BE2C (cell line): Measurements from ENCODE around the gene BAZ1B.
"Not testable (repeated sequence)": the region's sequence is repeated elsewhere in the genome, so short reads cannot be mapped to it uniquely, and the experiment has no call there.

Source experiments
- DNase-seq: peaks from one replicate; pipeline ENCODE4 v3.0.0-alpha.2; 2020
- H3K27me3 ChIP-seq: fragments of 250-450 bp; sonication (Bioruptor Pico); 2 replicates; pipeline ENCODE4 v1.5.1; 2020; ENCODE audit warnings: mild to moderate bottlenecking
- H3K36me3 ChIP-seq: fragments of 250-450 bp; sonication (Bioruptor Pico); 2 replicates; pipeline ENCODE4 v1.5.1; 2020; ENCODE audit warnings: mild to moderate bottlenecking
- H3K4me1 ChIP-seq: fragments of 250-450 bp; sonication (Bioruptor Pico); 2 replicates; pipeline ENCODE4 v1.5.1; 2020
- H3K4me3 ChIP-seq: 2 replicates; pipeline ENCODE4 v1.5.1; 2011; ENCODE audit warnings: low read depth, low read length
- H3K9me3 ChIP-seq: fragments of 250-450 bp; sonication (Bioruptor Pico); 2 replicates; pipeline ENCODE4 v1.5.1; 2020
- TF ChIP-seq, protein P1 (sequence below): IDR thresholded peaks from 2 replicates; pipeline ENCODE4 v1.5.1; 2012; ENCODE audit warnings: mild to moderate bottlenecking, low read depth, low read length

BAZ1B gene

DNA sequence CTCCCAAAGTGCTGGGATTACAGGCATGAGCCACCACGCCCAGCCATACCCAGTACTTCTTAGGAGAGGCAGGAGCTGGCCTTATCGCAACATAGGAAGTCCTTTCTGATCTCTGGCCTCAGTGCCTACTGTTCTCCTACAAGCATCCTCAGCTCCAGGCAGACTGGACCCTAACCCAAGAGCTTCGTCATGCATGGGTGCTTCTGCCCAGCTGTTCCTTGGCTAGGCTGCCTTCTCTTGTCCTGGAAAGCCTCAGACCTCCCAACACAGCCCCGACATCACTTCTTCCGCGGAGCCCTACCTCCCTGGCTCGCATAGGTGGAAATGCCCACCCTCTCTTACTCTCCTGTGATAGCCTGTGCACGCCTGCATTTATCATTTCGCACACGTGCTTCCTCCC, 19.6 kb upstream of the BAZ1B start:
- Histone ChIP-seq H3K9me3 (no peaks in the 10 kb centered on the region), H3K36me3 (peaks cover 65% of the 10 kb centered on the region), H3K4me1 (peaks cover 2% of the 10 kb centered on the region; the same call in 1 of the 2 replicates), H3K27me3 (no peaks in the 10 kb centered on the region), H3K4me3 (no peak overlapping the region)
- no peak for DNase-seq
- TF ChIP-seq, protein P1, sequence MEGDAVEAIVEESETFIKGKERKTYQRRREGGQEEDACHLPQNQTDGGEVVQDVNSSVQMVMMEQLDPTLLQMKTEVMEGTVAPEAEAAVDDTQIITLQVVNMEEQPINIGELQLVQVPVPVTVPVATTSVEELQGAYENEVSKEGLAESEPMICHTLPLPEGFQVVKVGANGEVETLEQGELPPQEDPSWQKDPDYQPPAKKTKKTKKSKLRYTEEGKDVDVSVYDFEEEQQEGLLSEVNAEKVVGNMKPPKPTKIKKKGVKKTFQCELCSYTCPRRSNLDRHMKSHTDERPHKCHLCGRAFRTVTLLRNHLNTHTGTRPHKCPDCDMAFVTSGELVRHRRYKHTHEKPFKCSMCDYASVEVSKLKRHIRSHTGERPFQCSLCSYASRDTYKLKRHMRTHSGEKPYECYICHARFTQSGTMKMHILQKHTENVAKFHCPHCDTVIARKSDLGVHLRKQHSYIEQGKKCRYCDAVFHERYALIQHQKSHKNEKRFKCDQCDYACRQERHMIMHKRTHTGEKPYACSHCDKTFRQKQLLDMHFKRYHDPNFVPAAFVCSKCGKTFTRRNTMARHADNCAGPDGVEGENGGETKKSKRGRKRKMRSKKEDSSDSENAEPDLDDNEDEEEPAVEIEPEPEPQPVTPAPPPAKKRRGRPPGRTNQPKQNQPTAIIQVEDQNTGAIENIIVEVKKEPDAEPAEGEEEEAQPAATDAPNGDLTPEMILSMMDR = no peak

DNA sequence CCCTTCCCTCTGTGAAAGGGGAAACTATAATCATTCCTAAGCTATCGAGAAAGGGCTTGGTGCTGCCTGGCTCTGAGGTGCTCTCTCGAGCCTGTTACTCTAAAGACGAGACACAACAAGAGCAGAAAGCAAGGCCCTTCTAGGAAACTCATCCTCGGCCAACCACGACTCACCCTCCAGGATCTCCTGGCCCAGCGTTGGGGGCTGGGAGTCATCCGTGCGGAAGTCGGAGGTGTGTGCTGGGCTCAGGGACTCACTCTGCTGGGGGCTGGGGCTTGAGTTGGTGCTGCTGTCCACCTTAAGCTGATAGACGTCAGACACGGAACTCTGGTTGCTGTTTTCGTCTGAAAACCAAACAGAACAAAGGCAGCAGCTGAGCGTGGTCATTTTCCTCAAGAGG, 17.6 kb upstream of the BAZ1B start:
- TF ChIP-seq, protein P1 = no peak
- no peak overlapping the region for H3K4me3 ChIP-seq
- H3K27me3 ChIP-seq = no peaks in the 10 kb centered on the region
- peaks cover 67% of the 10 kb centered on the region for H3K36me3 ChIP-seq
- no peaks in the 10 kb centered on the region for H3K4me1 ChIP-seq
- no peak for DNase-seq
- H3K9me3 ChIP-seq = no peaks in the 10 kb centered on the region

DNA sequence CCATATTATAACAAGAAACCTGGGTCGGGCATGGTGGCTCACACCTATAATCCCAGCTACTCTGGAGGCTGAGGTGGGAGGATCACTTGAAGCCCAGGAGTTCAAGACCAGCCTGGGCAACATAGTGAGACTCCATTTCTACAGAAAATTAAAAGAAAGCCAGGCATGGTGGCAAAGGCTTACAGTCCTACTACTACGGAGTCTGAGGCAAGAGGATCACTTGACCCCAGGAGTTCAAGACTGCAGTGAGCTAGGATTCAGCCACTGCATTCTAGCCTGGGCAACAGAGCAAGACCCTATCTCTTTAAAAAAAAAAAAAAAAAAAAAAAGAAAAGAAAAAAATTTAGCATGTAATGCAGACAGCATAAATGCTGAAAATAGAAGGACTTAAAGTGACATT, 16.4 kb upstream of the BAZ1B start:
- peaks cover 61% of the 10 kb centered on the region for H3K36me3 ChIP-seq
- not testable (repeated sequence) for DNase-seq

DNA sequence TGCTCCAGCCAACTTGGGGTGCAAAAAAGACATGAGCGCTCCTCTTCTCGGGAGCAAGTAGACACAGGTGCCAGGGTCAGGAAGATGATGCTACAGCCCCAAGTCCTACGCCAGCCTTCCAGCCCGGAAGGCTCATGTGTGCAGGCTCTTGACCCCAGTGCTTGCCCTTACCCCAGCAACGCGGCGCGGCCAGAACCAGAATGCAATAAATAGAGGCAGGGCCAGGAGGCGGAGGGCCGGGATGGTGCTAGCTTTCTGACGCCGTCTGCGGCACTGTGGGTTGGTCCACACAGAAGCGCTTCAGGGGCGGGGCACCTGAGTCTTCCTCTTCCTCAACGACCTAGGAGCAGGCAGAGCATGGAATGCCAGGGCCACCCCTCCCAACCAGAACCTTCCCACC, 15.0 kb upstream of the BAZ1B start:
- DNase-seq = no peak
- Histone ChIP-seq H3K4me1 (no peaks in the 10 kb centered on the region), H3K27me3 (no peaks in the 10 kb centered on the region), H3K4me3 (no peak overlapping the region), H3K36me3 (peaks cover 48% of the 10 kb centered on the region), H3K9me3 (no peaks in the 10 kb centered on the region)
- TF ChIP-seq, protein P1 = no peak

More for the DNA sequence above, 16.4 kb upstream of the BAZ1B start:
- not testable (repeated sequence) for H3K27me3 ChIP-seq, H3K9me3 ChIP-seq, H3K4me3 ChIP-seq, H3K4me1 ChIP-seq

DNA sequence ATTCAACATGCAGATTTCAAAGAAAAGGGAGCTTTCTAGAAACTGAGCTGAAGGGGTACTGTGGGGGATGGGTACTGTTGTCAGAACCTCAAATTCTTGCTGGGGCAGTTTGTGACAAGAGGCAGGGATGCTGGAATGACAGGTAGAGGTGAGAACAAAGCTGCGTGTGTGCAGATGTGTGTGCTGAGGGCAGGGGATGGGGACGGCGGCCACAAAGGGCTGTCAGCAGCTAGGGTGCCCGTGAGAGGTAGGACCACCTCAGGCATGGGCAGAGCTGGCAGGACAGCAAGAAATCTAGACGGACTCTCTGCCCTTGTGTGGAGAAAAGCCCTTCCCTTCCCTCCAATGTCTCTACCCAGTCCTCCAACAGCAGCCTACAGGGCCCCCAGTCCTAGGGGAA, 14.4 kb upstream of the BAZ1B start:
- DNase-seq = no peak
- H3K27me3 ChIP-seq = no peaks in the 10 kb centered on the region
- H3K4me3 ChIP-seq = no peak overlapping the region
- H3K9me3 ChIP-seq = no peaks in the 10 kb centered on the region
- peaks cover 42% of the 10 kb centered on the region for H3K36me3 ChIP-seq
- H3K4me1 ChIP-seq = no peaks in the 10 kb centered on the region
- TF ChIP-seq, protein P1 = no peak

DNA sequence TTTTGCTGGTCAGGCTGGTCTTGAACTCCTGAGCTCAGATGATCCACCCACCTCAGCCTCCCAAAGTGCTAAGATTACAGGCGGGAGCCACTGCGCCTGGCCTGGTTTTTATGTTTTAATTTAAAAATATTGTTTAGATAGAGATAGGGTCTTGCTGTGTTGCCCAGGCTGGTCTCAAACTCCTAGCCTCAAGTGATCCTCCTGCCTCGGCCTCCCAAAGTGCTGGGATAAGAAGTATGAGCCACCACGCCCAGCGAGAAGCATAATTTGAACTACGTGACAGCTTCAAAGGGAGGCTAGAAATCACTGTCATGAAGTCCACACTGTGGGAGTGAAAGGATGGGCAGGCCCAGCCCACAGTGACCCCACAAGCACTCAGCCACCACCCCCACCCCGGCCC, 13.8 kb upstream of the BAZ1B start:
- H3K36me3 ChIP-seq = peaks cover 42% of the 10 kb centered on the region
- H3K4me3 ChIP-seq, H3K27me3 ChIP-seq, H3K9me3 ChIP-seq, H3K4me1 ChIP-seq, DNase-seq: not testable (repeated sequence)

DNA sequence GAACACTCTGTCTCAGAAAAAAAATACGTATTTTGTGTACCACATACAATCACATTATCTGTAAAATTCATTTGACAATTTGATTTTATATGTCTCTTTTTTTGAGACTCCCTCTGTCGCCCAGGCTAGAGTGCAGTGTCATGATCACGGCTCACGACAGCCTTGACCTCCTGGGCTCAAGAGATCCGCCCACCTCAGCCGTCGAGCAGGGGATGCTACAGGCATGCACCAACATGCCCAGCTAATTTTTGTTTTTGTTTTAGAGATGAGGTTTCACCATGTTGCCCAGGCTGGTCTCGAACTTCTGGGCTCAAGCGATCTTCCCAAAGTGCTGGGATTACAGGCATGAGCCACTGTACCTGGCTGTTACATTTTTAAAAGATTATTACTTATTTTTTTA, 11.6 kb upstream of the BAZ1B start:
- H3K4me1 ChIP-seq = no peaks in the 10 kb centered on the region
- no peaks in the 10 kb centered on the region for H3K27me3 ChIP-seq
- no peak overlapping the region for H3K4me3 ChIP-seq
- DNase-seq = no peak
- TF ChIP-seq, protein P1 = no peak
- H3K9me3 ChIP-seq = no peaks in the 10 kb centered on the region
- H3K36me3 ChIP-seq = peaks cover 26% of the 10 kb centered on the region
